AG09319 (cell line): ENCODE data around the gene ENOX1.

Experiments used
- DNase-seq: peaks from one replicate; pipeline ENCODE4 v3.0.0-alpha.2; 2010; ENCODE audit warnings: low read depth; ENCODE audit errors: extremely low read depth
- CTCF ChIP-seq: IDR thresholded peaks from 2 replicates; pipeline ENCODE4 v1.5.1; 2011; ENCODE audit warnings: low read depth, mild to moderate bottlenecking, inconsistent platforms, low read length, moderate library complexity

Gene ENOX1

GRCh38 chr13:43558326-43558725 lies 228.4 kb downstream of the ENOX1 start:
- DNase-seq = no peak
- no peak for TF ChIP-seq CTCF

DNA sequence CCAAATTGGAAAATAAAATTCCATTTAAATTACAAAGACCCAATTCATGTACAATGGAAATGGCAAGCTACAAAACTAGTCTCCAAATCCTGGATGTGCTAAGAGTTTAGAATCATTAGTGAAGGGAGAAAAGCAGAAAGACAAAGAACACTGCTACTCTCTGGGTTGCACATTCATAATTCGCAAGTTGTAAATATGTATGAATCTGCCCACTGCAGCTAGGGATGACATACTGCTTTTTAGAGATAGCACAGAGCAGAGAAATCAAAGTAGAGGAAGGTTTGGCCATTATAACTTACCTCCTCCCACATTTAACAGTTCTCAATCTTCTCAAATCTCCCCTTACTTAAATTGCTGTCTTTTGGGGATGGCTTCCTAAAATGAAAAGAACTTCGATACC lies 231.1 kb downstream of the ENOX1 start:
- no peak for TF ChIP-seq CTCF
- no peak for DNase-seq

DNA sequence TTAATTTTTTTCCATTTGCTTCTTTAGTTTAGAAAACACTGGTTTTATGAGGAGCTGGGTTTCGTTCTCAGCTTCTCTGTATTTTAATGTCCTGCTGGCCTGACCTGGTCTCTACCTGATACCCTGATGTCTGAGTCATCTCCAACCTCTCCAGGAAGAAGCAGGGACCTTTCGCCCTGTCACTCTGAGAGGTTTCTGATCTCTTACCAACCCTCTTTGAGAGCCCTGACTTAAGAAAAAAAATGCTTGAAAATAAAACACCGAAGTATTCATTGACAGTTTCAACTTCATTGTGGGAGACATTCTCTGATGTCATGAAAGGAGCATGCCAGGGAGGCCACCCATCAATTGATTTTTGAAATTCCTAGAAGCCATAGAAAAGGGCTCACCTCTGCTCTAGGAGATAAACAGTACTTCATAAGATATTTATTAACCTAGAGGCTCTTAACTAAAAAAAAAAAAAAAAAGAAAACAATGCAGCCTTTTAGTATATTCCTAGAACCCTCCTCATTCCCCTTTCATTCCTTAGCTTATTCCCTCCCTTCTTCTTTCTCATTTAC lies 234.8 kb downstream of the ENOX1 start:
- no peak for TF ChIP-seq CTCF

GRCh38 chr13:43546816-43547215 lies 240.0 kb downstream of the ENOX1 start:
- no peak for DNase-seq
- no peak for TF ChIP-seq CTCF

More for the DNA sequence above, 234.8 kb downstream of the ENOX1 start:
- no peak for DNase-seq

DNA sequence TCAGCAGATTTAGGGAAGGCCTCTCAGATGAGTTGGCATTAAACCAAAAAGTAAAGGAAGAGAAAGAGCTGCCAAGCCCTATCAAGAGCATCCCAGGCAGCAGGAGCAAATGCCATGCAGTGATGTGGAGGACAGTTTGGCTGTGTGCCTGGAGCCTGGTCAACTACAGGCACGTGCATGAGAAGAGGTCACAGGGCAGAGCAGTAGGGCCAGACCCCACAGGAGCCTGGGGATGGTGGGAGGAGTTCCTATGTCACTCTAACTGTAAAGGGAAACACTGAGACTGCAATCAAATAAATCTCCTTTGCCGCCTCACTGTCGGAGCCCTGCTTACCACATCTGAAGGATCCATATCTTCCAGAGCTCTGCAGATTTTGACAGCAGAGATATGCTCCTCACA lies 240.5 kb downstream of the ENOX1 start:
- DNase-seq = no peak
- no peak for TF ChIP-seq CTCF

- no peak for TF ChIP-seq CTCF
- no peak for DNase-seq
Measured at GRCh38 chr13:43545317-43545874, 241.4 kb downstream of the ENOX1 start.

- TF ChIP-seq CTCF = no peak
- no peak for DNase-seq
Measured at GRCh38 chr13:43544631-43545030, 242.1 kb downstream of the ENOX1 start.
